Skeletal muscle satellite cell (primary cell): ENCODE data around the gene LY6G6D.
A peak's percentile ranks its signal among the peaks of the same experiment; 100 is the strongest.

ENCODE experiments used
- H3K27me3 ChIP-seq: 2 replicates; pipeline ENCODE4 v1.7.0; 2013; ENCODE audit warnings: low read length; ENCODE audit not compliant: control insufficient read depth, insufficient read depth
- H3K36me3 ChIP-seq: 2 replicates; pipeline ENCODE4 v1.7.0; 2013; ENCODE audit warnings: mild to moderate bottlenecking, control low read depth, low read length; ENCODE audit not compliant: insufficient read depth
- H3K4me1 ChIP-seq: 2 replicates; pipeline ENCODE4 v1.7.0; 2013; ENCODE audit warnings: low read length; ENCODE audit not compliant: control insufficient read depth, insufficient read depth
- H3K4me2 ChIP-seq: 2 replicates; pipeline ENCODE4 v1.7.0; 2013; ENCODE audit warnings: mild to moderate bottlenecking, low read length
- H3K4me3 ChIP-seq: 2 replicates; pipeline ENCODE4 v1.7.0; 2013; ENCODE audit warnings: low read length
- H3K9ac ChIP-seq: 2 replicates; pipeline ENCODE4 v1.7.0; 2013; ENCODE audit warnings: mild to moderate bottlenecking, low read depth, low read length, moderate library complexity
- H3K9me3 ChIP-seq: replicated peaks from 2 replicates; pipeline ENCODE4 v1.7.0; 2013; ENCODE audit warnings: mild to moderate bottlenecking, control low read depth, low read length

LY6G6D gene

GRCh38 chr6:31741815-31742214 is 26.7 kb downstream of the LY6G6D start:
- no peak overlapping the region for H3K4me3 ChIP-seq
- H3K9me3 ChIP-seq = no peaks in the 10 kb centered on the region
- H3K4me1 ChIP-seq = peaks cover 24% of the 10 kb centered on the region
- no peaks in the 10 kb centered on the region for H3K27me3 ChIP-seq
- H3K9ac ChIP-seq = no peak overlapping the region
- peaks cover 8% of the 10 kb centered on the region for H3K36me3 ChIP-seq
- no peak overlapping the region for H3K4me2 ChIP-seq

DNA sequence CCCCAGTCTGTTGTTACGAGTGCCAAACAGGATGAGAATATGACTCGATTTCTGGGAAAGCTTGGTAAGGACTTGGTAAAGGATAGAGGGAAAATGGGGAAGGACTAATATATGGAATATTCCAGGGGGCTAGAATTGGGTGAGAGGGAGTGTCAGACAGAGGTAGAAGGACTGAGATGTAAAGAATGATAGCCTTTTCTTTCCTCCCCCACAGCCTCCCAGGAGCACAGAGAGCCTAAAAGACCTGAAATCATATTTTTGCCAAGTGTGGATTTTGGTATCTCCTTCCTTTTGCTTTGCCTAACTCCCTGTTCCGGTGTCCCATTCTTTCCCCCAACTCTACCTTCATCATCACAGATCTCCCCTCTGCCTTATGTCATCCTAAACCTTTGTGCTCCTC is 27.7 kb downstream of the LY6G6D start:
- Histone ChIP-seq H3K27me3 (no peaks in the 10 kb centered on the region), H3K9me3 (no peaks in the 10 kb centered on the region), H3K9ac (no peak overlapping the region), H3K4me3 (no peak overlapping the region), H3K36me3 (peaks cover 9% of the 10 kb centered on the region), H3K4me2 (no peak overlapping the region), H3K4me1 (peaks cover 14% of the 10 kb centered on the region)

GRCh38 chr6:31744422-31744821 is 29.3 kb downstream of the LY6G6D start:
- Histone ChIP-seq H3K9ac (no peak overlapping the region), H3K36me3 (peaks cover 11% of the 10 kb centered on the region), H3K4me1 (peaks cover under 1% of the 10 kb centered on the region), H3K27me3 (no peaks in the 10 kb centered on the region), H3K9me3 (no peaks in the 10 kb centered on the region), H3K4me2 (no peak overlapping the region), H3K4me3 (no peak overlapping the region)

DNA sequence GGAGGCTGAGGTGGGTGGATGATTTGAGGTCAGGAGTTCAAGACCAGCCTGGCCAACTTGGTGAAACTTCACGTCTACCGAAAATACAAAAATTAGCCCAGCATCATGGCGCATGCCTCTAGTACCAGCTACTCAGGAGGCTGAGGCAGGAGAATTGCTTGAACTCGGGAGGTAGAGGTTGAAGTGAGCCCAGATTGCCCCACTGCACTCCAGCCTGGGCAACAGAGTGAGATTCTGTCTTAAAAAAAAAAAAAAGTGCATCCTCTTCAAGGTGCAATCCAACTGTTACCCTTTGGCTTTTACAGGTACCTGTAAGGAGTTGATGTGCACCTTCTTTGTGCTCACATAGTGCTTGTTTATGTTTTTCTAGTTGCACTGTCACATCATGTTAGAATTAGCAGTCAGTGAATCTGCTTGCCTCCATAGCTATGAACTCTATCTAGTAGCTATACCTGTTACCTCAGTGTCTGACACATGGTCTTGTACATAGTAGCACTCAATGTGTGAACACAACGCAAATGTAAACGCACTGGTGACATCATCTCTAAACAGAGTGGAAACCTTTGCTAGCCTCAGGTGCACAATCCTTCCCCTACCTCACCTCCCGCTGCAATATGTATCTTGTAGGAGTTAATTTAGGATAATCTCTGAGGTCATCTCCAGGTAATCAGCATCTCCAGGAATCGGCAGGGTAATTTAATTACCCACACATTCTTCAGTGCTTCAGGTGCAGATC is 34.3 kb downstream of the LY6G6D start:
- Histone ChIP-seq H3K9ac (no peak overlapping the region), H3K4me2 (no peak overlapping the region), H3K36me3 (peaks cover 6% of the 10 kb centered on the region), H3K4me3 (no peak overlapping the region), H3K27me3 (no peaks in the 10 kb centered on the region), H3K4me1 (peaks cover 15% of the 10 kb centered on the region), H3K9me3 (no peaks in the 10 kb centered on the region)

DNA sequence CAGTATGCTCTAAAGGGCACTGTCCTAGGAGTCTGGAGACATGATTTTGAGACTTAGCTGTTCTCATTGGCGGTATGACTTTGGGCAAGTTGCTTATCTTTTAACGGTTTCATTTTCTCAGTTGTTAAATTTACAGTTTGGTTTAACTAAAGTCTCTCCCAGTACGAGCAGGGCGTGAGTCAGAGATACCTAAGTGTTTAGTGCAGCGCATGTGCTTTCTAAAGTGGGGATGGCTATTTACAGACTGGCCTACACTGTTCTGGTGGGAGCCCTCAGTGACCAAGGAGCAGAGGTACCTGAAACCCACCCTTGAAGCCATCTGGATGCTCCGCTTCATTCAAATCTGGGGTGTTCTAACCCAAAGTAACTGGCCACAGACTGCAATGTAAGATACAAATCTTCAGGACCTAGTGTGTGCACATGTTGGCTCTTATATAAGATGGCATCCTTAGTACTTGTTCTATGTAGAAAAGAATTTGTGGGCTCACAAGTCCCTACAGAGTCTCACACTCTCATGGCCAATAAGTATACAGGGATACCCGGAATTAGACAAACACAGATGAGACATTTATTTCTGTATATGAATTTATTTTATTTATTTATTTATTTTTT is 35.4 kb downstream of the LY6G6D start:
- H3K4me1 ChIP-seq = peaks cover 15% of the 10 kb centered on the region
- peaks cover 6% of the 10 kb centered on the region for H3K36me3 ChIP-seq
- no peak overlapping the region for H3K4me2 ChIP-seq
- no peaks in the 10 kb centered on the region for H3K9me3 ChIP-seq
- no peak overlapping the region for H3K9ac ChIP-seq
- no peaks in the 10 kb centered on the region for H3K27me3 ChIP-seq
- H3K4me3 ChIP-seq = no peak overlapping the region

DNA sequence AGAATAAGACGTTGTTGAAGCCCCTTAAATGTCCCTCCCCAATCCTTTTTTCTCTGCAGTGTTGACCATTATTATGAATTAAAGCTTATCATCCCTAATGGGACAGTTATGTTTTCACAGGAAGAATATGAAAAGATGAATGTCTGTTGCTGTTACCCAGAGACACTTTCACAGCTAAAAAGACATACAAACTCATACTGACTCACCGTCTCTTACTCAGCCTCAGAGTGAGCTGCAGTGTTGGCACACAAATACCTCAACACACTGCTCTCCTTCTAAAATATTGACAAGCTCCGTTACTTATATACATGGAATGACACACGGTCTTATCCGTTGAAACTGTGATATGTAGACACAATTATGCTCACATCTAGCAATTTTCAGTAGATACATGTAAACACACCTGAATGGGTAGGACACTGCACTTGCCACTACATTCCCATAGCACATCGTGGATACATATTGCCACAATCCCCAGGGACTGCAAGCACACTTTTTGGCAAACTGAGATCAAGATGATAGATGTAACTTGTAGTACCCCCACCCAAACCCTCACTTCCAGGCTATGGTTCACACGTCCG is 37.7 kb downstream of the LY6G6D start:
- no peak overlapping the region for H3K9ac ChIP-seq
- H3K4me2 ChIP-seq = peak overlapping the region; percentile 60
- peaks cover 6% of the 10 kb centered on the region for H3K36me3 ChIP-seq
- no peaks in the 10 kb centered on the region for H3K9me3 ChIP-seq
- no peak overlapping the region for H3K4me3 ChIP-seq
- no peaks in the 10 kb centered on the region for H3K27me3 ChIP-seq
- peaks cover 15% of the 10 kb centered on the region for H3K4me1 ChIP-seq

DNA sequence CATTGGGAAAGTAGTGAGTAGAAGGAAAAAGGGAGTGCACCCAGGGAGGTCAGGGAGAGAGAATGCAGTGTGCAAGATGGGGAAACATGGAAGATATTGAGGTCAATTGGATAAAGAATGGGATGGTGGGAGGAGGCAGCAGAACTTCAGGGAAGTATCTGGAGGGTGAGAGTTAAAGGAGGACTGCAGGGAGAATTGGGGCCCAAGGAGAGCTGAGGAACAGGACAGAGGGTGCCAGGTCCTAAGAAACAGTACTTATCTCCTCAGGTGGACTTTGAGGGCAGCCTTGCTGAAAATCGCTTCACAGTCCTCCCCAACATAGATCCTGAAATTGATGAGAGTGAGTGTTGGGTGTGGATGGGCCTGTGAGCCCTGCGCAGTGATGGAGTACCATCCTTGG is 43.1 kb downstream of the LY6G6D start:
- Histone ChIP-seq H3K9ac (no peak overlapping the region), H3K4me1 (peaks cover 4% of the 10 kb centered on the region), H3K4me2 (no peak overlapping the region), H3K27me3 (no peaks in the 10 kb centered on the region), H3K4me3 (no peak overlapping the region), H3K36me3 (peaks cover 14% of the 10 kb centered on the region), H3K9me3 (no peaks in the 10 kb centered on the region)

DNA sequence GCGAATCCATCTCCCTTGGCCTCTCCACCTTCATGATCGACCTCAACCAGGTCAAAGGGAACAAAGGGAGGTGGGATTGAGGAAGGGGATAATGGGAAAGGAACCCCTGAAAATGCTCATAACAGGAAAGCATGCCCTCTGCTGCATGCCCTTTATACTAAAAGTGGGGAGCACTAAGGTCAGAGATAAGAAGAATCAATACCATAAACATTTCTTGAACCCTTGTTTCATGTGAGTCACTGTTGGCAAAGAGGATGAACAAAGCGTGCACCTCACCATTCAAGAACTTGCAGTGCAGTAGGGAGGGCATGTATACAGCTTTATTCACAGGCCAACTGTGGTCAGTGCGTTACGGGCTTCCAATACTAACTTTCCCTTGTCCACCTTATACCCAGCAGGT is 45.6 kb downstream of the LY6G6D start:
- H3K9me3 ChIP-seq = no peaks in the 10 kb centered on the region
- H3K9ac ChIP-seq = no peak overlapping the region
- H3K4me3 ChIP-seq = no peak overlapping the region
- H3K4me1 ChIP-seq = peaks cover 5% of the 10 kb centered on the region
- H3K4me2 ChIP-seq = no peak overlapping the region
- H3K36me3 ChIP-seq = peaks cover 17% of the 10 kb centered on the region
- H3K27me3 ChIP-seq = no peaks in the 10 kb centered on the region

GRCh38 chr6:31761343-31761742 is 46.2 kb downstream of the LY6G6D start:
- Histone ChIP-seq H3K4me1 (peaks cover 8% of the 10 kb centered on the region), H3K36me3 (peaks cover 17% of the 10 kb centered on the region), H3K27me3 (no peaks in the 10 kb centered on the region), H3K9me3 (no peaks in the 10 kb centered on the region), H3K9ac (no peak overlapping the region), H3K4me2 (no peak overlapping the region), H3K4me3 (no peak overlapping the region)

GRCh38 chr6:31762356-31762755 is 47.2 kb downstream of the LY6G6D start, which contains the start of gene SAPCD1:
TSS of gene SAPCD1 (plus strand) at chr6:31762656. CDS start at chr6:31763055, 399 bp downstream.
- Histone ChIP-seq H3K36me3 (peaks cover 17% of the 10 kb centered on the region), H3K9ac (no peak within 1 kb of the TSS), H3K4me1 (peaks cover 11% of the 10 kb centered on the region), H3K4me3 (no peak within 1 kb of the TSS), H3K4me2 (no peak within 1 kb of the TSS), H3K27me3 (no peaks in the 10 kb centered on the region), H3K9me3 (no peaks in the 10 kb centered on the region)

DNA sequence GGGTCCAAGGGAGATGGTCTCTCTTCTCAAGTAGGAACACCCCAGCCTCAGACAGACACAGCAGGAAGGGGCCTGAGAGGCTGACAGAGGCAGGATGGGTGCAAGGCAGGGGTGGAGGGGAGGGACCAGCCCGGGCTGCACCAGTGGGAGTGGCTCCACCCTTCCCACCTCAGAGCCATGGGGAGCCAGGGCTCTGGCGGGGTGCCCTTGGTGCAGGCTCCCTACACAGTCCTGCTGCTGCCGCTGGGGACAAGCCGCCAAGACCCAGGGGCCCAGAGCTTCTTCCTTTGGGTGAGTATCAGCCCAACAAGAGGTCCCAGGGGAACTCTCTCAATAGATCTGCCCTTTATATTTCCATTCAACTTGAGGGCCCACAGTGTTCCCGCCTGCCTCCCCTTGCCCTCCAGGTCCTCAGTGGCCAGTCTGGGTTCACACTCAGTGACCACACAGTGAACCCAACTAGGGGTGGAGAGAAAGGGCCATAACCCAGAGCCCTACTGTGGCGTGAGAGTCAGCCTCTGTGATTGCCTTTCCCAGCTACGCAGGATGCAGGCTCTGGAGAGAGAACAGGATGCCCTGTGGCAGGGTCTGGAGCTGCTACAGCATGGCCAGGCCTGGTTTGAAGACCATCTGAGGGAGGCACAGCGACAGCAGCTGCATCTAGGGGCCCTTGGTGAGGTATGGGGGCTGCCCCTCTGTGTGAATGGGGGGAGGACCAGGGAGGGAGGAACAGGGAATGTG is 47.9 kb downstream of the LY6G6D start:
- no peak overlapping the region for H3K4me3 ChIP-seq
- H3K4me1 ChIP-seq = peaks cover 11% of the 10 kb centered on the region
- no peak overlapping the region for H3K9ac ChIP-seq
- no peaks in the 10 kb centered on the region for H3K9me3 ChIP-seq
- no peaks in the 10 kb centered on the region for H3K27me3 ChIP-seq
- H3K36me3 ChIP-seq = peaks cover 17% of the 10 kb centered on the region
- H3K4me2 ChIP-seq = no peak overlapping the region
